Sigmoid colon (tissue), 7 donors: ENCODE data around the gene MT1A. TPM values are rescaled to one million over a fixed set of nuclear protein-coding genes. Genes with fewer than 3 reads are reported as not detected.

ENCODE experiments used
- DNase-seq: peaks from one replicate; pipeline ENCODE4 v3.0.0-alpha.2; 2019
- H3K27ac ChIP-seq, 4 donors: fragments of 200-600 bp; sonication (generic); one replicate each; pipeline ENCODE4 v1.5.1; 2016 to 2019; ENCODE audit warnings: mild to moderate bottlenecking in 1 of 4
- H3K27me3 ChIP-seq, 3 donors: fragments of 200-600 bp; sonication (generic); one replicate each; pipeline ENCODE4 v1.5.1; 2019; ENCODE audit warnings: mild to moderate bottlenecking in 1 of 3
- H3K36me3 ChIP-seq, 4 donors: fragments of 200-600 bp; sonication (generic); one replicate each; pipeline ENCODE4 v1.5.1; 2016 to 2019
- H3K4me1 ChIP-seq, 4 donors: fragments of 200-600 bp; sonication (generic); one replicate each; pipeline ENCODE4 v1.5.1; 2017 to 2019
- H3K4me3 ChIP-seq, 4 donors: fragments of 200-600 bp; sonication (generic); one replicate each; pipeline ENCODE4 v1.5.1; 2017 to 2019; ENCODE audit warnings: mild to moderate bottlenecking in 2 of 4, moderate library complexity in 1 of 4
- H3K9me3 ChIP-seq, 4 donors: fragments of 200-600 bp in 3 of 4; sonication (generic) in 3 of 4; one replicate each; pipeline versions ENCODE4 v1.5.1 to v1.6.1; 2013 to 2019
- EP300 ChIP-seq, 4 donors: sonication (generic); formaldehyde crosslinking; IDR thresholded peaks; one replicate each; pipeline ENCODE4 v1.6.1; 2017; ENCODE audit warnings: antibody characterized with exemption in 4 of 4
- POLR2A ChIP-seq, 2 donors: fragments of 450-650 bp; IDR thresholded peaks; one replicate each; pipeline ENCODE4 v1.6.1; 2016; ENCODE audit warnings: antibody characterized with exemption in 2 of 2, mild to moderate bottlenecking in 2 of 2, moderate library complexity in 2 of 2
- POLR2AphosphoS5 ChIP-seq, 4 donors: sonication (generic); formaldehyde crosslinking; IDR thresholded peaks; one replicate each; pipeline ENCODE4 v1.6.1; 2017; ENCODE audit warnings: antibody characterized with exemption in 4 of 4
- WGBS, 2 donors: extraction: QIAGEN DNeasy Blood & Tissue Kit; methylation state at CpG; one replicate each; pipeline ENCODE4 v1.1.7; 2013; 5-methylcytosine and 5-hydroxymethylcytosine counted together
- intact Hi-C: fragments of 100-400 bp; cut with DNase I; formaldehyde crosslinking; loops from one replicate; pipeline ENCODE4 v1.15.1; 2023
- polyA plus RNA-seq, 3 donors: library from polyadenylated mRNA; stranded (reverse); fragments of 200-250 nt; gene quantifications; one replicate each; pipeline ENCODE4 v1.2.3, GENCODE V29; 2013
- total RNA-seq, 4 donors: library from RNA; depleted of rRNA; stranded (reverse); fragments of >200 nt; gene quantifications; one replicate each; pipeline ENCODE4 v1.1.0, GENCODE V29; 2016
- TF ChIP-seq, protein P1 (sequence below), 4 experiments: fragments of 450-650 bp in 3 of 4; fragments of 200-600 bp in 1 of 4; IDR thresholded peaks; one replicate each; pipeline ENCODE4 v1.5.1; 2016 to 2019; ENCODE audit warnings: antibody characterized with exemption in 4 of 4, mild to moderate bottlenecking in 3 of 4, moderate library complexity in 2 of 4
- donor health status: healthy with polysubstance abuse.
- donor health status: Bipolar disorder and iron deficiency.
- donor health status: healthy.

The MT1A gene
- total and polyA plus RNA-seq, 7 donors, result 13.9 to 63.4 (median 30.3) TPM; not detected in 2

DNA sequence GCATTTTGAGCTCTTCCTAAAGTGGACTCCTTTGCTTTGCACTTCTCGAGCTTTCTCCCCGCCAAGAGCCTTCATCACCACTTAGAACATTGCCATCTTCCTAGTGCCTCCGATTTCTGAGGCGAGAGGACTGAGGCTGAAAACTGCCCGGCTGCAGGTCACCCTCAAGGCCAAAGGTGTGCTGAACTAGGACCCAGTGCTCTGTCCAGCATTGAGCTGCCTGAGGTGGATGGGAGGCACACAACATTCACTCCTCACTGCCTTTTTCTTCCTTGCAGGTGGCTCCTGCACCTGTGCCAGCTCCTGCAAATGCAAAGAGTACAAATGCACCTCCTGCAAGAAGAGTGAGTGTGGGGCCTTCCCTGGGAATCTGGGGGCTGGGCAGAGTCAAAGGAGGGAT, 5.4 kb downstream of the MT1A start:
- peak overlapping the region in 3 of 4 donors; percentile 30 to 38 (median 34) for H3K4me3 ChIP-seq

GRCh38 chr16:56645311-56645710, 6.8 kb downstream of the MT1A start:
- WGBS, 2 donors, result 91 to 96% methylated on average over 1 of the region's 1 CpG
- TF ChIP-seq, protein P1, sequence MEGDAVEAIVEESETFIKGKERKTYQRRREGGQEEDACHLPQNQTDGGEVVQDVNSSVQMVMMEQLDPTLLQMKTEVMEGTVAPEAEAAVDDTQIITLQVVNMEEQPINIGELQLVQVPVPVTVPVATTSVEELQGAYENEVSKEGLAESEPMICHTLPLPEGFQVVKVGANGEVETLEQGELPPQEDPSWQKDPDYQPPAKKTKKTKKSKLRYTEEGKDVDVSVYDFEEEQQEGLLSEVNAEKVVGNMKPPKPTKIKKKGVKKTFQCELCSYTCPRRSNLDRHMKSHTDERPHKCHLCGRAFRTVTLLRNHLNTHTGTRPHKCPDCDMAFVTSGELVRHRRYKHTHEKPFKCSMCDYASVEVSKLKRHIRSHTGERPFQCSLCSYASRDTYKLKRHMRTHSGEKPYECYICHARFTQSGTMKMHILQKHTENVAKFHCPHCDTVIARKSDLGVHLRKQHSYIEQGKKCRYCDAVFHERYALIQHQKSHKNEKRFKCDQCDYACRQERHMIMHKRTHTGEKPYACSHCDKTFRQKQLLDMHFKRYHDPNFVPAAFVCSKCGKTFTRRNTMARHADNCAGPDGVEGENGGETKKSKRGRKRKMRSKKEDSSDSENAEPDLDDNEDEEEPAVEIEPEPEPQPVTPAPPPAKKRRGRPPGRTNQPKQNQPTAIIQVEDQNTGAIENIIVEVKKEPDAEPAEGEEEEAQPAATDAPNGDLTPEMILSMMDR (IDR thresholded peaks at IDR 0.05), result no peak
- no peak for TF ChIP-seq POLR2A (IDR thresholded peaks at IDR 0.05)
- TF ChIP-seq EP300 (IDR thresholded peaks at IDR 0.05), result no peak
- TF ChIP-seq POLR2AphosphoS5 (IDR thresholded peaks at IDR 0.05), result no peak
- peaks cover 0 to 14% (median 12%) of the 10 kb centered on the region in 4 donors for H3K4me1 ChIP-seq
- H3K36me3 ChIP-seq, result no peaks in the 10 kb centered on the region
- no peaks in the 10 kb centered on the region for H3K9me3 ChIP-seq
- H3K4me3 ChIP-seq, result no peak overlapping the region
- DNase-seq, result no peak
- intact Hi-C loops, result no loop called here
- H3K27ac ChIP-seq, result no peak overlapping the region
- peaks cover 0 to 84% (median 29%) of the 10 kb centered on the region in 3 donors for H3K27me3 ChIP-seq

More for the DNA sequence above, 5.4 kb downstream of the MT1A start:
- no peak for DNase-seq
- Histone ChIP-seq H3K27me3 (peaks cover 3 to 90% (median 34%) of the 10 kb centered on the region in 3 donors), H3K4me1 (peaks cover 0 to 15% (median 14%) of the 10 kb centered on the region in 4 donors), H3K9me3 (no peaks in the 10 kb centered on the region), H3K27ac (no peak overlapping the region), H3K36me3 (no peaks in the 10 kb centered on the region)
- intact Hi-C loops, result loop anchor here (5.0 kb wide), 1 partner anchor 37 kb away; the partner anchor contains the start of gene MT2A
- WGBS, 2 donors, result 38 to 39% methylated on average over 5 of the region's 5 CpGs
- TF ChIP-seq POLR2AphosphoS5 (IDR thresholded peaks at IDR 0.05), result no peak
- TF ChIP-seq, protein P1 (IDR thresholded peaks at IDR 0.05), result no peak
- TF ChIP-seq EP300 (IDR thresholded peaks at IDR 0.05), result no peak
- no peak for TF ChIP-seq POLR2A (IDR thresholded peaks at IDR 0.05)

- H3K4me1 ChIP-seq, result peaks cover 0 to 14% (median 12%) of the 10 kb centered on the region in 4 donors
- H3K9me3 ChIP-seq, result no peaks in the 10 kb centered on the region
- no peak for TF ChIP-seq POLR2A (IDR thresholded peaks at IDR 0.05)
- TF ChIP-seq, protein P1 (IDR thresholded peaks at IDR 0.05), result no peak
- TF ChIP-seq EP300 (IDR thresholded peaks at IDR 0.05), result no peak
- no peak for TF ChIP-seq POLR2AphosphoS5 (IDR thresholded peaks at IDR 0.05)
- H3K36me3 ChIP-seq, result no peaks in the 10 kb centered on the region
- intact Hi-C loops, result no loop called here
- no peak overlapping the region for H3K27ac ChIP-seq
- DNase-seq, result no peak
- WGBS, 2 donors, result 0% methylated on average over 1 of the region's 1 CpG
- no peak overlapping the region for H3K4me3 ChIP-seq
- peaks cover 0 to 79% (median 24%) of the 10 kb centered on the region in 3 donors for H3K27me3 ChIP-seq
Observed at GRCh38 chr16:56645838-56646237, 7.4 kb downstream of the MT1A start.

GRCh38 chr16:56647641-56648431, 9.4 kb downstream of the MT1A start:
- no peak for DNase-seq
- TF ChIP-seq POLR2A (IDR thresholded peaks at IDR 0.05) (no peak), EP300 (IDR thresholded peaks at IDR 0.05) (no peak), POLR2AphosphoS5 (IDR thresholded peaks at IDR 0.05) (no peak)
- TF ChIP-seq, protein P1 (IDR thresholded peaks at IDR 0.05), result no peak
- H3K4me3 ChIP-seq, result no peak overlapping the region
- H3K4me1 ChIP-seq, result peaks cover 0 to 14% (median 11%) of the 10 kb centered on the region in 4 donors
- H3K27me3 ChIP-seq, result peaks cover 0 to 75% (median 23%) of the 10 kb centered on the region in 3 donors
- no peaks in the 10 kb centered on the region for H3K9me3 ChIP-seq
- no peak overlapping the region for H3K27ac ChIP-seq
- intact Hi-C loops, result no loop called here
- H3K36me3 ChIP-seq, result no peaks in the 10 kb centered on the region
- 16 to 25% methylated on average over 33 of the region's 33 CpGs for WGBS, 2 donors
